Lower leg skin (tissue), 4 donors: Measurements from ENCODE around the gene CCDC188. TPM values are rescaled to one million over a fixed set of nuclear protein-coding genes. Genes with fewer than 3 reads are reported as not detected.

Source experiments
- DNase-seq, 2 donors: peaks; one replicate each; pipeline ENCODE4 v3.0.0-alpha.2; 2019; ENCODE audit warnings: low spot score in 2 of 2
- H3K4me3 ChIP-seq: fragments of 200-600 bp; sonication (generic); 2 replicates; pipeline ENCODE4 v1.5.1; 2017; ENCODE audit warnings: mild to moderate bottlenecking, low read depth; ENCODE audit not compliant: poor library complexity, severe bottlenecking
- CTCF ChIP-seq, 3 donors: fragments of 450-650 bp; IDR thresholded peaks; one replicate each; pipeline ENCODE4 v1.5.1; 2016; ENCODE audit warnings: antibody characterized with exemption in 3 of 3, mild to moderate bottlenecking in 3 of 3, moderate library complexity in 2 of 3
- POLR2A ChIP-seq, 2 donors: fragments of 450-650 bp; IDR thresholded peaks; one replicate each; pipeline ENCODE4 v1.6.1; 2016 to 2017; ENCODE audit warnings: antibody characterized with exemption in 2 of 2, mild to moderate bottlenecking in 1 of 2, moderate library complexity in 1 of 2
- WGBS, 2 donors: methylation state at CpG; one replicate each; pipeline ENCODE4 v1.1.5; 2018; 5-methylcytosine and 5-hydroxymethylcytosine counted together
- intact Hi-C: fragments of 100-400 bp; cut with DNase I; formaldehyde crosslinking; loops from one replicate; pipeline ENCODE4 v1.15.0; 2023; ENCODE audit warnings: low total_unique reads
- total RNA-seq, 4 donors: library from RNA; depleted of rRNA; stranded (reverse); fragments of >200 nt; gene quantifications; one replicate each; pipeline ENCODE4 v1.1.0, GENCODE V29; 2016

Gene CCDC188
- total RNA-seq = 1 to 10 TPM in 2 of 4 donors, under 1 TPM in 1, not detected in 1; 0.16 to 2.1 (median 1.7) TPM

DNA sequence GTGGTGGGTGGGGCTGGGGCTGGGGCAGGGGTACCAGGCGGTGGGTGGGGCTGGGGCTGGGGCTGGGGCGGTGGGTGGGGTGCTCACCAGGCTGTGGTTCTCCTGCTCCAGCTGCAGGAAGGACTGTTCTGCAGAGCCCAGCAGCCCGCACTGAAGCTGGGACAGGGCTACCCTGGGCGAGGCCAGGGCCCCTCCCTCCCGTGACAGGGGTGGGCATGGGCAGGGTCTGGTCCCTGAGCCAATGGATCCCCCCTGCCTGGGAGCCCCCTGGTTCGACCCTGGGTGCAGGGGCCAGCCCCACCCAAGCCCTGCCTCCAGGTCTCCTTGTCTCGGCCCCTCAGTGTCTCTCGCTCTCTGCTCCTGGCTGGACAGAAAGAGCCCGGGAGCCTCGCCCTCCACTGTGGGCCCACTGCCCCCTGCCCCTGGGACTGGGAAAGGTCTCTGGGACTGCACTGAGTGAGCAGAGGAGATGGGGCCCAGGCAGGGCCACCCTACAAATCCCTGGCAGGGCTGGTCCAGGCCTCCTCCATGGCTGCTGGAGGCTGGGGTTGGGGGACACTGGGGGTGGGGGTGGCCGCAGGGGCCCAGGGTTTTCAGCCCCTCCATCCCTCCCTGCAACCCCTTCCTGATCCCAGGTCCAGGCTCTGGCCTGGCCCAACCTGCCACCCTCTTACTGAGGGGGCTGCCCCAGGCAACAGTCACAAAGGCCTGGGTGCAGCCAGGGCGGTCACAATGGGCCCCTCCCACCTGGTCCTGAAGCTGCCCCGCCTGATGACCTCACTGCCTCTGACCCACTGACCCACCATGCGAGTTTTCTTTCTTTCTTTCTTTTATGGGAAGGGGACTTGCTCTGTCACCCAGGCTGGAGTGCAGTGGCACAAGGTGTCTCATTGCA lies at the start of gene CCDC188:
Gene CCDC188, minus strand, starts transcription at position 675 of the 895 bp plus-strand sequence. Its CDS starts 69 bp downstream, at position 606.
- DNase-seq = no peak
- WGBS, 2 donors = 73% methylated on average over 7 to 10 of the region's 14 CpGs
- intact Hi-C loops = no loop called here
- H3K4me3 ChIP-seq = no peak within 1 kb of the TSS
- TF ChIP-seq POLR2A (IDR thresholded peaks at IDR 0.05) = no peak
- no peak for TF ChIP-seq CTCF (IDR thresholded peaks at IDR 0.05)

DNA sequence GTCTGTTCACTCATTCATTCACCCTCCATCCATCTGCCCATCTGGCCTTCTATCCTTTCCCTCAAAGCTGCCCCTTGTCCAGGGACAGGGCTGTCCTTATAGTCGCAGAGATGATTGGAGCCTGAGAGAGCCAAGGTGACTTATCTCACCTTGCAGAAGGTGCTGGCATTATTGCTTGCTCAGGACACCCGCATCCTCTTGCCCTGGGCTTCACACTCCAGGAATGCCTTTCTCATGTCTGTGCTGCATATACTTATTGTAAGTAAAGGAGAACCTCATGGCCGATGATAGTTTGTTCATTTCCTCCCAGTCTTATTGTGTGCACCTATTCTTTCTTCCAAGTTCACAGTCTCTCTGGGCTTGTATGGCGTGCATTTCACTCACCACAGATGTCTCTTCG lies 49.1 kb upstream of the CCDC188 start:
- 92 to 94% methylated on average over 5 of the region's 5 CpGs for WGBS, 2 donors
- TF ChIP-seq CTCF (IDR thresholded peaks at IDR 0.05) = no peak
- TF ChIP-seq POLR2A (IDR thresholded peaks at IDR 0.05) = no peak
- no peak for DNase-seq
- intact Hi-C loops = no loop called here
- H3K4me3 ChIP-seq = no peak overlapping the region

DNA sequence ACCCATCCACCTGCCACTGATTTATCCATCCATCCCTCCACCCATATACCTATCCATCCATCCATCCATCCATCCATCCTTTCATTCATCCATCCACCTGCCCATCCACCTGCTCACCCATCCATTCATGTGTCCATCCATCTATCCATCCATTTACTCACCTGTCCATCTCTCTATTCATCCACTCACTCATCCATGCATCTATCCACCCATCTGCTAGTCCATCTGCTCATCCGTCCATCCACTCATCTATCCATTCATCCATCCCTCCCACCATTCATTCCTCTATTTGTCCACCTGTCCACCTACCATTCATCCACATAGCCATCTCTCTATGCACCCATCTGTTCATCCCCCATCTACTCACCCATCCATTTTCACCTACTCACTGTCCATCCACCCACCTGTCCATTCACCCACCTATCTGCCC lies 48.6 kb upstream of the CCDC188 start:
- no peak for TF ChIP-seq CTCF (IDR thresholded peaks at IDR 0.05)
- TF ChIP-seq POLR2A (IDR thresholded peaks at IDR 0.05) = no peak
- 93% methylated on average over 1 of the region's 1 CpG for WGBS, 2 donors
- intact Hi-C loops = no loop called here
- no peak for DNase-seq
- H3K4me3 ChIP-seq = no peak overlapping the region

DNA sequence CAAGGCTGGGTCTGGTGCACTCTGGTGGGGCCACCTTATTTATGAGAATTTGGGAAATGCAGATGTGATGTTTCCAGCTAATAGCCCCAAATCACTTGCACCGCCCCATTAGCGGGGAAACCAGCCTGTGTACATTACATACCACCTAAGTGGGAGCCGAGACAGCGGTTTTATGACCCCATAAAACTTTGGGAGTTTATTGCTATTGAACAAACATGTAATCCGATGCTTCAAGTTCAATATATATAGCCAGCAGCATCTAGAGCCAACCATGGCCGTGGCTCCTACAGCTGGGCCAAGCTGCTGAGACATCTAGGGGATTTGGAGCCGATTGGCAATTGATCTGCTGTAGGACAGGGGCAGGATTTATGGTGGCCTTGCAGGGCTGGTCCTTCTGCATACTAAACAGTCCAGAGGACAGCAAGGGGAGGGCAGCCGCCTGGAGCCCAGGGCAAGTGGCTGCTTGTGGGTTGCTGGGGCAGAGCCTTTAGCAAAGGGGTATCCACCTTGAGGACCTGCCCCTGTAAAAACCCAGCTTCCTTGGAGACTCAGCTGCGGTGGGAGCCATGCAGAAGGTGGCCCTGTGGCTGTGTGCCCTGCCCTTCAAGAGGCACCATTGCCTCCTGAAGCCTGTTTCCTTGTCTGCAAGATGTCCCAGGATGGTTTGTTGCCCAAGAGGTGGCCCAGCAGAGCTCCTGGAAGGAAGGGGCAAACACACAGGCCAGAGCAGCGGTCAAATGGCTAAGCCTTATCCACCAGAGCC lies 47.9 kb upstream of the CCDC188 start:
- WGBS, 2 donors = 64 to 72% methylated on average over 10 of the region's 10 CpGs
- no peak overlapping the region for H3K4me3 ChIP-seq
- intact Hi-C loops = no loop called here
- no peak for DNase-seq
- TF ChIP-seq POLR2A (IDR thresholded peaks at IDR 0.05) = no peak
- no peak for TF ChIP-seq CTCF (IDR thresholded peaks at IDR 0.05)

- no peak for DNase-seq
- no peak overlapping the region for H3K4me3 ChIP-seq
- intact Hi-C loops = no loop called here
- WGBS, 2 donors = 80 to 87% methylated on average over 17 to 18 of the region's 18 CpGs
- TF ChIP-seq POLR2A (IDR thresholded peaks at IDR 0.05) (no peak), CTCF (IDR thresholded peaks at IDR 0.05) (no peak)
Measured at GRCh38 chr22:20197407-20198030, 46.7 kb upstream of the CCDC188 start.
